CD14-positive monocyte (primary cell): ENCODE measurements around the gene PUM1. TPM values are rescaled to one million over a fixed set of nuclear protein-coding genes. Genes with fewer than 3 reads are reported as not detected.

ENCODE experiments used
- DNase-seq, 3 donors: peaks; one replicate each; pipeline ENCODE4 v3.0.0-alpha.2; 2011 to 2022
- H2AFZ ChIP-seq: 2 replicates; pipeline ENCODE4 v1.6.0; 2012; ENCODE audit warnings: mild to moderate bottlenecking, low read depth, low read length, inconsistent platforms; ENCODE audit not compliant: insufficient read depth, poor library complexity, severe bottlenecking
- H3K27ac ChIP-seq, 2 donors: 1 replicate in 1 of 2; 2 replicates in 1 of 2; pipeline ENCODE4 v1.5.1; 2012 to 2013; ENCODE audit warnings: low read length in 2 of 2, control low read depth in 1 of 2, inconsistent platforms in 1 of 2, low read depth in 1 of 2, mild to moderate bottlenecking in 1 of 2
- H3K27me3 ChIP-seq, 2 donors: one replicate each; pipeline versions ENCODE4 v1.6.0 to v1.6.1; 2011 to 2013; ENCODE audit warnings: low read length in 2 of 2; ENCODE audit not compliant: control insufficient read depth in 2 of 2, insufficient read depth in 2 of 2
- H3K36me3 ChIP-seq, 2 donors: replicated peaks in 1 of 2; 1 replicate in 1 of 2; 2 replicates in 1 of 2; pipeline versions ENCODE4 v1.5.1 to v1.6.1; 2012 to 2013; ENCODE audit warnings: low read length in 2 of 2, control low read depth in 1 of 2, inconsistent platforms in 1 of 2, mild to moderate bottlenecking in 1 of 2; ENCODE audit not compliant: insufficient read depth in 2 of 2, control insufficient read depth in 1 of 2
- H3K4me1 ChIP-seq, 2 donors: 1 replicate in 1 of 2; 2 replicates in 1 of 2; pipeline versions ENCODE4 v1.5.1 to v1.6.1; 2012 to 2013; ENCODE audit warnings: low read length in 2 of 2, control low read depth in 1 of 2, inconsistent platforms in 1 of 2, mild to moderate bottlenecking in 1 of 2, moderate library complexity in 1 of 2; ENCODE audit not compliant: insufficient read depth in 2 of 2, control insufficient read depth in 1 of 2
- H3K4me2 ChIP-seq: replicated peaks from 2 replicates; pipeline ENCODE3; 2012; ENCODE audit warnings: low read length, moderate library complexity, mild to moderate bottlenecking; ENCODE audit not compliant: poor library complexity, severe bottlenecking; ENCODE audit errors: extremely low read depth
- H3K4me3 ChIP-seq, 3 experiments: fragments of 200-600 bp in 1 of 3; sonication (generic) in 1 of 3; replicated peaks in 1 of 3; 1 replicate in 2 of 3; 2 replicates in 1 of 3; pipeline ENCODE4 v1.5.1; 2011 to 2013; ENCODE audit warnings: low read length in 3 of 3, mild to moderate bottlenecking in 3 of 3, control low read depth in 2 of 3, low read depth in 2 of 3, inconsistent platforms in 1 of 3, moderate library complexity in 1 of 3
- H3K79me2 ChIP-seq: 2 replicates; pipeline ENCODE4 v1.6.0; 2012; ENCODE audit warnings: mild to moderate bottlenecking, control low read depth, inconsistent platforms, low read length, moderate library complexity; ENCODE audit not compliant: insufficient read depth
- H3K9ac ChIP-seq: 2 replicates; pipeline ENCODE4 v1.6.0; 2017; ENCODE audit warnings: low read length, mild to moderate bottlenecking; ENCODE audit not compliant: insufficient read depth, poor library complexity, severe bottlenecking
- H3K9me3 ChIP-seq, 2 donors: replicated peaks in 1 of 2; 1 replicate in 1 of 2; 2 replicates in 1 of 2; pipeline versions ENCODE4 v1.5.1 to v1.6.1; 2012 to 2013; ENCODE audit warnings: low read length in 2 of 2, control low read depth in 1 of 2; ENCODE audit not compliant: control insufficient read depth in 1 of 2, insufficient read depth in 1 of 2
- H4K20me1 ChIP-seq: 2 replicates; pipeline ENCODE4 v1.6.0; 2012; ENCODE audit warnings: mild to moderate bottlenecking, low read length, control low read depth, moderate library complexity; ENCODE audit not compliant: insufficient read depth
- H3K27ac Mint-ChIP-seq, 7 donors: one replicate each; pipeline ENCODE4 v1.8.0; 2020; ENCODE audit warnings: mild to moderate bottlenecking in 7 of 7, mixed read lengths in 7 of 7, moderate library complexity in 6 of 7, inconsistent platforms in 2 of 7
- H3K27me3 Mint-ChIP-seq, 3 donors: one replicate each; pipeline ENCODE4 v1.8.0; 2021 to 2022; ENCODE audit warnings: low read depth in 3 of 3, mild to moderate bottlenecking in 3 of 3, mixed read lengths in 3 of 3, moderate library complexity in 3 of 3, inconsistent platforms in 1 of 3
- H3K36me3 Mint-ChIP-seq, 2 donors: one replicate each; pipeline ENCODE4 v1.8.0; 2020; ENCODE audit warnings: mixed read lengths in 2 of 2, inconsistent platforms in 1 of 2, mild to moderate bottlenecking in 1 of 2
- H3K4me1 Mint-ChIP-seq: one replicate; pipeline ENCODE4 v1.8.0; 2020; ENCODE audit warnings: mild to moderate bottlenecking, mixed read lengths
- H3K4me3 Mint-ChIP-seq, 2 donors: one replicate each; pipeline ENCODE4 v1.8.0; 2020; ENCODE audit warnings: mild to moderate bottlenecking in 2 of 2, mixed read lengths in 2 of 2, moderate library complexity in 1 of 2
- H3K9me3 Mint-ChIP-seq, 7 donors: one replicate each; pipeline ENCODE4 v1.8.0; 2020 to 2022; ENCODE audit warnings: mixed read lengths in 7 of 7, mild to moderate bottlenecking in 6 of 7, moderate library complexity in 6 of 7, inconsistent platforms in 2 of 7
- CTCF ChIP-seq: fragments of 200-600 bp; IDR thresholded peaks from one replicate; pipeline ENCODE4 v1.8.0; 2022; ENCODE audit warnings: antibody characterized with exemption, mild to moderate bottlenecking
- WGBS: methylation state at CpG from one replicate; pipeline ENCODE4 v1.1.5; 2013; ENCODE audit warnings: missing lambda C conversion rate; ENCODE audit not compliant: insufficient coverage; 5-methylcytosine and 5-hydroxymethylcytosine counted together
- intact Hi-C, 2 donors: fragments of 100-400 bp; cut with micrococcal nuclease; formaldehyde crosslinking; loops; one replicate each; pipeline versions ENCODE4 v1.15.0 to v1.15.1; 2023
- polyA plus RNA-seq, 3 donors: library from polyadenylated mRNA; depleted of rRNA in 1 of 3; unstranded in 2 of 3; stranded (reverse) in 1 of 3; fragments of 300-500 nt in 2 of 3; fragments of >200 nt in 1 of 3; fragmentation: Illumina TruSeq in 2 of 3; gene quantifications; 1 replicate in 2 of 3; 2 replicates in 1 of 3; pipeline ENCODE4 v1.2.3, GENCODE V29; 2012 to 2021

Gene PUM1
- polyA plus RNA-seq, 3 donors = 55.0 to 86.1 (median 62.4) TPM

GRCh38 chr1:30923597-30923996 lies 141.9 kb downstream of the PUM1 start:
- Histone ChIP-seq H3K79me2 (no peaks in the 10 kb centered on the region), H3K27ac (no peak overlapping the region), H3K9me3 (no peaks in the 10 kb centered on the region), H3K9ac (no peak overlapping the region), H3K36me3 (no peaks in the 10 kb centered on the region), H3K4me3 (no peak overlapping the region), H3K4me2 (no peak overlapping the region), H3K4me1 (peaks cover 13 to 15% of the 10 kb centered on the region in 2 donors), H2AFZ (no peak overlapping the region), H4K20me1 (no peaks in the 10 kb centered on the region), H3K27me3 (no peaks in the 10 kb centered on the region)
- no peak overlapping the region for H3K27ac Mint-ChIP-seq
- WGBS = no CpG with 5 or more reads among the region's 1 CpG
- DNase-seq = no peak
- intact Hi-C loops = no loop called here
- H3K27me3 Mint-ChIP-seq = peaks cover 5 to 14% (median 10%) of the 10 kb centered on the region in 3 donors
- peaks cover 13% of the 10 kb centered on the region for H3K4me1 Mint-ChIP-seq
- H3K9me3 Mint-ChIP-seq = no peaks in the 10 kb centered on the region
- no peaks in the 10 kb centered on the region for H3K36me3 Mint-ChIP-seq
- H3K4me3 Mint-ChIP-seq = no peak overlapping the region
- no peak for TF ChIP-seq CTCF

- H3K27me3 Mint-ChIP-seq = peaks cover 5 to 11% (median 6%) of the 10 kb centered on the region in 3 donors
- Histone ChIP-seq H2AFZ (no peak overlapping the region), H4K20me1 (no peaks in the 10 kb centered on the region), H3K36me3 (no peaks in the 10 kb centered on the region), H3K4me3 (no peak overlapping the region), H3K9me3 (no peaks in the 10 kb centered on the region), H3K27me3 (no peaks in the 10 kb centered on the region), H3K9ac (no peak overlapping the region), H3K79me2 (no peaks in the 10 kb centered on the region), H3K4me2 (no peak overlapping the region), H3K27ac (no peak overlapping the region), H3K4me1 (peaks cover 23 to 24% of the 10 kb centered on the region in 2 donors)
- no peaks in the 10 kb centered on the region for H3K36me3 Mint-ChIP-seq
- H3K9me3 Mint-ChIP-seq = no peaks in the 10 kb centered on the region
- H3K27ac Mint-ChIP-seq = peak overlapping the region in 1 of 7 donors; percentile 11
- peak overlapping the region in 1 of 2 donors; percentile 11 for H3K4me3 Mint-ChIP-seq
- DNase-seq = no peak
- TF ChIP-seq CTCF = no peak
- intact Hi-C loops = no loop called here
- H3K4me1 Mint-ChIP-seq = peaks cover 23% of the 10 kb centered on the region
- WGBS = 92% methylated on average over 6 of the region's 7 CpGs
Observed at GRCh38 chr1:30920827-30921226, 144.7 kb downstream of the PUM1 start.
